Epithelial cell of esophagus (primary cell): ENCODE data around the gene JRKL.

Source experiments
- DNase-seq: peaks from one replicate; pipeline ENCODE4 v3.0.0; 2010; ENCODE audit warnings: low read depth
- H3K4me3 ChIP-seq: 2 replicates; pipeline ENCODE4 v1.5.1; 2011; ENCODE audit warnings: mild to moderate bottlenecking, low read length, control low read depth
- TF ChIP-seq, protein P1 (sequence below): IDR thresholded peaks from 2 replicates; pipeline ENCODE4 v1.5.1; 2011; ENCODE audit warnings: low read depth, mild to moderate bottlenecking, low read length, control low read depth, inconsistent platforms; ENCODE audit not compliant: insufficient read depth; ENCODE audit errors: missing control alignments

JRKL gene

GRCh38 chr11:96376796-96377195, 13.0 kb upstream of the JRKL start:
- no peak for DNase-seq
- TF ChIP-seq, protein P1, sequence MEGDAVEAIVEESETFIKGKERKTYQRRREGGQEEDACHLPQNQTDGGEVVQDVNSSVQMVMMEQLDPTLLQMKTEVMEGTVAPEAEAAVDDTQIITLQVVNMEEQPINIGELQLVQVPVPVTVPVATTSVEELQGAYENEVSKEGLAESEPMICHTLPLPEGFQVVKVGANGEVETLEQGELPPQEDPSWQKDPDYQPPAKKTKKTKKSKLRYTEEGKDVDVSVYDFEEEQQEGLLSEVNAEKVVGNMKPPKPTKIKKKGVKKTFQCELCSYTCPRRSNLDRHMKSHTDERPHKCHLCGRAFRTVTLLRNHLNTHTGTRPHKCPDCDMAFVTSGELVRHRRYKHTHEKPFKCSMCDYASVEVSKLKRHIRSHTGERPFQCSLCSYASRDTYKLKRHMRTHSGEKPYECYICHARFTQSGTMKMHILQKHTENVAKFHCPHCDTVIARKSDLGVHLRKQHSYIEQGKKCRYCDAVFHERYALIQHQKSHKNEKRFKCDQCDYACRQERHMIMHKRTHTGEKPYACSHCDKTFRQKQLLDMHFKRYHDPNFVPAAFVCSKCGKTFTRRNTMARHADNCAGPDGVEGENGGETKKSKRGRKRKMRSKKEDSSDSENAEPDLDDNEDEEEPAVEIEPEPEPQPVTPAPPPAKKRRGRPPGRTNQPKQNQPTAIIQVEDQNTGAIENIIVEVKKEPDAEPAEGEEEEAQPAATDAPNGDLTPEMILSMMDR = no peak
- H3K4me3 ChIP-seq = no peak overlapping the region

DNA sequence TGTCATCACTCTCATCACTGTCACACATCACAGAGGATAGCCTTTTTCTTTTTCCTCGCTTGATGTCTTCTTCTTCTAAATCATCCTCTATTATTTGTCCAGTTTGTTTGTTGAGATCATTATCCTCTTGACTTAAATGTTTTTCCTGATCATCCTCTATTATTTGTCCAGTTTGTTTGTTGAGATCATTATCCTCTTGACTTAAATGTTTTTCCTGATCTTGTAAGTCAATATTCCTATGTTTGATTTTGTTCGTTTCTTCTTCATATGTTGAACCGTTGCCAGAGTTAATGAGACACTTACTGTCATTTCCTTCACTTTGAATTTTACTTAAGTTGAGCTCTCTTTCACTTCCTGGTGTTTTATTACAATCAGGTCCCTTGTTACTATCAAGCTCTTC, 5.7 kb upstream of the JRKL start:
- no peak overlapping the region for H3K4me3 ChIP-seq
- TF ChIP-seq, protein P1 = no peak
- no peak for DNase-seq

- no peak for DNase-seq
- TF ChIP-seq, protein P1 = no peak
- no peak overlapping the region for H3K4me3 ChIP-seq
These were observed 4.6 kb upstream of the JRKL start for GRCh38 chr11:96385187-96385586.

DNA sequence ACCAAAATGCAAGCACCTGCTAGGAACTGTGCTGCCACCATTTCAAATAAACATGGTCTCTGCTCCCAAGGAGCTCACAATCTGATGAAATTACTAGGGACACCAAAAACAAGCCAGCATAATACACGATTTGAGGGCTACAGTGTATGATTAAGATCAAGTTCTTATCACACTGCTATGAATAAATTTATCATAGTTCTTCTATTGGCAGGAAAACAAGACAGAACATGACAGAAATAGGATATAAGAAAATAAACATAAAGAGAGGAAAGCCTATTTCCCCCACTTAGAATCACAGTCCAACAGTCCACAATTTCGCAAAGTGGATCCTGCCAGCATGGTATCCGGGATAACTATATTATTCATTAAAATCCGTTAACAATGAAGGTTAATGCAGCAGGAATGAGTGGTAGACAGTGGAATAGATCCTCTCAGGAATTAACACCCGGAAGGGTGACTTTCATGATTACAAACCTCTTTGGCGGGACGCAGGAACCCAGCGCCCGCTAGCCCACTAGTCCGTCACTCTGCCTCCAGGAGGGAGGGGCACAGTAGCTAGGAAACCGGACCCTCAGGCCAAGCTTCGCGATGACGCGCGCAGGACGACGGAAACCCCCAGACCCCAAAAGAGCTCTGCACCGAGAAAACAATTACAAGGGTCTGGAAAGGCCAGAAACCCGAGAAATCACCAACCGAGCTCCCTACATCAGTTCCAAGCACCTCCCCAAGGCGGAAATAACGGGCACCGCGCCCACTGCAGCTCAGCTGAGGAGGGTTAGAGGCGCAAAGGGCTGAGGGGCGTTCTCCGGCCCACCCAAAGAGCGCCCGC, 708 bp upstream of the JRKL start:
- peak overlapping the region; percentile 88 for H3K4me3 ChIP-seq
- peak; percentile 45 for DNase-seq
- TF ChIP-seq, protein P1 = no peak

GRCh38 chr11:96390488-96390792, 627 bp downstream of the JRKL start:
- H3K4me3 ChIP-seq = peak overlapping the region; percentile 88
- TF ChIP-seq, protein P1 = no peak
- no peak for DNase-seq

GRCh38 chr11:96391698-96392307, 2.0 kb downstream of the JRKL start:
- DNase-seq = peak; percentile 23
- H3K4me3 ChIP-seq = no peak overlapping the region
- TF ChIP-seq, protein P1 = no peak
